Measurements from ENCODE around the gene RAC3.

RAC3 gene

DNA sequence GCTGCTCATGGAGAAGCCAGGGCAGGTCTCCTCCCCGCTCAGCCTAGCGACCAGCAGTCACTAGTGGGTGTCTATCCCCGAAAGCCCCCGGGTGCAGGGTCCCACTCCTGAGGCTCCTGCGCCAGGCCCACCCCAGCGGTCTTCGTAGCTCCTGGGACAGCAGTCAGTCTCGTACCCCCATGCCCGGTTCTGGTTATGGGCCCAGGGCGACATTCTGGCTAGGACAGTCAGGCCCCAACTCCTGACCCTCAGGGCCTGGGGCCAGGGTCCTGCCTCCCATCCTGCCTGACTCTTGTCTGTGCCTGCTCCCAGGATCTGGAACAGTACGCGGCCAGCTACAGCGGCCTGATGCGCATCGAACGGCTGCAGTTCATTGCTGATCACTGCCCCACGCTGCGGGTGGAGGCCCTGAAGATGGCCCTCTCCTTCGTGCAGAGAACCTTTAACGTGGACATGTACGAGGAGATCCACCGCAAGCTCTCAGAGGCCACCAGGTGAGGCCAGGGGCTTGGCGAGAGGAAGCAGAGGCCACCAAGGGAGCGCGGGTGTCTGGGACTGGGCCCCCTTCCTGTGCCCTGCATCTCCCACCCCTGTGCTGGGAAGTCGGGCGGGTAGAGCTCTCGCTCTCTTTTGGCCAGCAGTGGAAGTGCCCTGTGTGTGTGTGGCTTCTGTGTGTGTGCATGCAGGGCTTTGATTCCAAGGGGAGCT, 22.2 kb downstream of the RAC3 start:
- Histone ChIP-seq H4K12ac (ENCODE audit: low read depth, low read length) (no peak overlapping the region), H3K14ac (ENCODE audit: low read length) (no peak overlapping the region), H2BK12ac (ENCODE audit: low read length) (no peak overlapping the region), H3K4me3 (ENCODE audit: low read depth, low read length) (no peak overlapping the region), H4K91ac (ENCODE audit: low read depth, low read length) (no peak overlapping the region), H4K8ac (ENCODE audit: low read depth, low read length) (no peak overlapping the region), H3K18ac (ENCODE audit: low read length) (no peak overlapping the region), H2AK5ac (ENCODE audit: low read length) (no peak overlapping the region), H3K4me2 (ENCODE audit: low read length) (peak overlapping the region; percentile 100), H3K23ac (ENCODE audit: low read length) (no peak overlapping the region), H2BK5ac (ENCODE audit: low read depth, low read length, poor library complexity) (no peak overlapping the region), H2AFZ (ENCODE audit: insufficient read depth, low read length, poor library complexity) (no peak overlapping the region), H2BK120ac (ENCODE audit: insufficient read depth, low read length, poor library complexity) (no peak overlapping the region), H3K36me3 (ENCODE audit: control insufficient read depth in 1 of 2, insufficient read depth in 2 of 2, low read length in 2 of 2) (peaks cover 66 to 71% of the 10 kb centered on the region in 2 experiments), H3K79me1 (ENCODE audit: low read length) (peaks cover 4% of the 10 kb centered on the region), H3K27me3 (ENCODE audit: insufficient read depth, low read length) (no peaks in the 10 kb centered on the region), H3K27ac (ENCODE audit: low read depth, low read length) (no peak overlapping the region), H3K4ac (ENCODE audit: low read depth, low read length) (no peak overlapping the region), H3K4me1 (ENCODE audit: control insufficient read depth in 1 of 2, insufficient read depth in 2 of 2, low read length in 2 of 2) (peaks cover 14 to 15% of the 10 kb centered on the region in 2 experiments), H3K9me3 (ENCODE audit: insufficient read depth, low read depth, low read length) (peaks cover 4% of the 10 kb centered on the region), H3K9ac (ENCODE audit: low read length) (peak overlapping the region; percentile 5), H3K79me2 (ENCODE audit: control insufficient read depth, insufficient read depth, low read length, poor library complexity) (peaks cover 9% of the 10 kb centered on the region)
- DNase-seq = no peak
- no CpG with 5 or more reads among the region's 28 CpGs for WGBS (ENCODE audit: extremely low coverage, insufficient coverage, insufficient read length)

DNA sequence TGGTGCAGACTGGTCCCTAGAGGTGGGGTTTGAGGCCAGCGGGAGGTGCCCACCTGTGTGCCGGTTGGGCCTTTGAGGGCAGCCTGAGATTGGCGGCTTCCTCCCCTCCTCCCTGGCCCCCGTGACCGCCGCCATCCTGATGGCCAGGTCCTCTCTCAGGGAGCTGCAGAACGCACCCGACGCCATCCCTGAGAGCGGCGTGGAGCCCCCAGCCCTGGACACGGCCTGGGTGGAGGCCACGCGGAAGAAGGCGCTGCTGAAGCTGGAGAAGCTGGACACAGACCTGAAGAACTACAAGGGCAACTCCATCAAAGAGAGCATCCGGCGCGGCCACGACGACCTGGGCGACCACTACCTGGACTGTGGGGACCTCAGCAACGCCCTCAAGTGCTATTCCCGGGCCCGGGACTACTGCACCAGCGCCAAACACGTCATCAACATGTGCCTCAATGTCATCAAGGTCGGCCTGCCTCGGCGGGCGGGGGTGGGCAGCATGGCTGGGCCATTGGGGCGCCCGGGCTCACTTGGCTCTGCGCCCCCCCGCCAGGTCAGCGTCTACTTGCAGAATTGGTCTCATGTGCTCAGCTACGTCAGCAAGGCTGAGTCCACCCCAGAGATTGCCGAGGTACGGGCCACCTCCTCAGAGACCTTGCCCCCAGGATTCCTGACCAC, 23.0 kb downstream of the RAC3 start:
- Histone ChIP-seq H3K79me1 (ENCODE audit: low read length) (peaks cover 4% of the 10 kb centered on the region), H4K8ac (ENCODE audit: low read depth, low read length) (no peak overlapping the region), H2BK5ac (ENCODE audit: low read depth, low read length, poor library complexity) (no peak overlapping the region), H3K4me1 (ENCODE audit: control insufficient read depth in 1 of 2, insufficient read depth in 2 of 2, low read length in 2 of 2) (peaks cover 14 to 15% of the 10 kb centered on the region in 2 experiments), H4K12ac (ENCODE audit: low read depth, low read length) (no peak overlapping the region), H3K4ac (ENCODE audit: low read depth, low read length) (no peak overlapping the region), H3K79me2 (ENCODE audit: control insufficient read depth, insufficient read depth, low read length, poor library complexity) (peaks cover 9% of the 10 kb centered on the region), H3K9ac (ENCODE audit: low read length) (no peak overlapping the region), H3K27ac (ENCODE audit: low read depth, low read length) (no peak overlapping the region), H4K91ac (ENCODE audit: low read depth, low read length) (no peak overlapping the region), H3K18ac (ENCODE audit: low read length) (no peak overlapping the region), H3K4me3 (ENCODE audit: low read depth, low read length) (no peak overlapping the region), H3K4me2 (ENCODE audit: low read length) (no peak overlapping the region), H3K27me3 (ENCODE audit: insufficient read depth, low read length) (no peaks in the 10 kb centered on the region), H2BK120ac (ENCODE audit: insufficient read depth, low read length, poor library complexity) (no peak overlapping the region), H2BK12ac (ENCODE audit: low read length) (no peak overlapping the region), H2AFZ (ENCODE audit: insufficient read depth, low read length, poor library complexity) (no peak overlapping the region), H3K9me3 (ENCODE audit: insufficient read depth, low read depth, low read length) (peaks cover 2% of the 10 kb centered on the region), H3K14ac (ENCODE audit: low read length) (no peak overlapping the region), H3K36me3 (ENCODE audit: control insufficient read depth in 1 of 2, insufficient read depth in 2 of 2, low read length in 2 of 2) (peaks cover 66 to 69% of the 10 kb centered on the region in 2 experiments), H2AK5ac (ENCODE audit: low read length) (no peak overlapping the region), H3K23ac (ENCODE audit: low read length) (no peak overlapping the region)
- no peak for DNase-seq
- WGBS (ENCODE audit: extremely low coverage, insufficient coverage, insufficient read length) = no CpG with 5 or more reads among the region's 38 CpGs

DNA sequence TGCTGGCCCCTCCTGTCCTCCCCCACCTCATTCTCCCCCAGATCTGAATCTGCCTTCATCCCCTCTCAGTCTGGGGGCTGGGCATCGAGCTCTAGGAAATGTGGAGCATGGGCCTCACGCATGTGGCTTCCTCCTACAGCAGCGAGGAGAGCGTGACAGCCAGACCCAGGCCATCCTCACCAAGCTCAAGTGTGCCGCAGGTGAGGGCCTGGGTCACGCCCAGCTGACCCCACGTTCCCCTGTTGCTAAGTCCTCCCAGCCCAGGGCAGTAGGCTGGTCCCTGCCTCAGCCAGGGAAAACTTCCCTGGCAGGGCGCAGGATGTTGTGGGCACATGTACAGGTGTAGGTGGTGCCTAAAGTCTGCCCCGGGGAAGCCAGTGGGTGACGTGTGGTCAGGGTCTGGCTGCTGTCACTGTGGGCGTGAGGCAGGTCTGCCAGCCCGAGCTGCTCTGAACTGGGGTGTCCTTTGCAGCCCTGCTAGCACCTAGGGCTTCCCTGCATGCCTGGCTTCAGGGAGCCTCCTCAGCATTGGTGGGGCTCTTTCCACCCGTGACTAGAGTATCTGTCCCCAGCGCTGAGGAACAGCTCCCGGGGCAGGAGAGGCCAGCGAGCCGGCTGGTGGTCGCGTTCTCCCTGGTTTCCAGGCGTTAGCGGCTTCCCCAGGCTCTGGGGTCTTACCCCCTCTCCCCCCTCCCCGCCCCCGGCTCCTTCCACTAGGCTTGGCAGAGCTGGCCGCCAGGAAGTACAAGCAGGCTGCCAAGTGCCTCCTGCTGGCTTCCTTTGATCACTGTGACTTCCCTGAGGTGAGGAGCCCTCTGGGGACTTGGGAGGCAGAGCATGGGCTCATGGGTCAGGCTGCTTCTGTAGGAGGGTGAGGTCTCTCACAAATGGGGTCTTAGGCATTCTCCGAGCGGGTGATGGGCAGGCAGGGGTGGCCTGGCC, 23.8 kb downstream of the RAC3 start:
- peaks cover 2% of the 10 kb centered on the region for H3K9me3 ChIP-seq (ENCODE audit: insufficient read depth, low read depth, low read length)
- no peak overlapping the region for H2BK5ac ChIP-seq (ENCODE audit: low read depth, low read length, poor library complexity)
- H3K4me1 ChIP-seq (ENCODE audit: control insufficient read depth in 1 of 2, insufficient read depth in 2 of 2, low read length in 2 of 2) = peaks cover 13 to 14% of the 10 kb centered on the region in 2 experiments
- no peak overlapping the region for H3K9ac ChIP-seq (ENCODE audit: low read length)
- no peak overlapping the region for H2AK5ac ChIP-seq (ENCODE audit: low read length)
- H3K14ac ChIP-seq (ENCODE audit: low read length) = no peak overlapping the region
- no peak overlapping the region for H3K18ac ChIP-seq (ENCODE audit: low read length)
- no peak overlapping the region for H3K4ac ChIP-seq (ENCODE audit: low read depth, low read length)
- no peak overlapping the region for H3K4me3 ChIP-seq (ENCODE audit: low read depth, low read length)
- H3K36me3 ChIP-seq (ENCODE audit: control insufficient read depth in 1 of 2, insufficient read depth in 2 of 2, low read length in 2 of 2) = peaks cover 69% of the 10 kb centered on the region in 2 experiments
- H3K79me1 ChIP-seq (ENCODE audit: low read length) = peaks cover 4% of the 10 kb centered on the region
- H4K12ac ChIP-seq (ENCODE audit: low read depth, low read length) = no peak overlapping the region
- no CpG with 5 or more reads among the region's 26 CpGs for WGBS (ENCODE audit: extremely low coverage, insufficient coverage, insufficient read length)
- no peaks in the 10 kb centered on the region for H3K27me3 ChIP-seq (ENCODE audit: insufficient read depth, low read length)
- peaks cover 9% of the 10 kb centered on the region for H3K79me2 ChIP-seq (ENCODE audit: control insufficient read depth, insufficient read depth, low read length, poor library complexity)
- no peak overlapping the region for H2BK12ac ChIP-seq (ENCODE audit: low read length)
- no peak overlapping the region for H2BK120ac ChIP-seq (ENCODE audit: insufficient read depth, low read length, poor library complexity)
- H2AFZ ChIP-seq (ENCODE audit: insufficient read depth, low read length, poor library complexity) = no peak overlapping the region
- H4K8ac ChIP-seq (ENCODE audit: low read depth, low read length) = no peak overlapping the region
- no peak overlapping the region for H3K23ac ChIP-seq (ENCODE audit: low read length)
- no peak overlapping the region for H3K27ac ChIP-seq (ENCODE audit: low read depth, low read length)
- H4K91ac ChIP-seq (ENCODE audit: low read depth, low read length) = no peak overlapping the region
- H3K4me2 ChIP-seq (ENCODE audit: low read length) = no peak overlapping the region
- DNase-seq = no peak

GRCh38 chr17:82055965-82056728, 24.7 kb downstream of the RAC3 start:
- H3K27me3 ChIP-seq (ENCODE audit: insufficient read depth, low read length) = no peaks in the 10 kb centered on the region

More at GRCh38 chr17:82055965-82056728, 24.7 kb downstream of the RAC3 start:
- H2BK5ac ChIP-seq (ENCODE audit: low read depth, low read length, poor library complexity) = no peak overlapping the region
- H4K91ac ChIP-seq (ENCODE audit: low read depth, low read length) = no peak overlapping the region
- H3K79me2 ChIP-seq (ENCODE audit: control insufficient read depth, insufficient read depth, low read length, poor library complexity) = peaks cover 6% of the 10 kb centered on the region
- no peak overlapping the region for H3K23ac ChIP-seq (ENCODE audit: low read length)
- no peak overlapping the region for H4K12ac ChIP-seq (ENCODE audit: low read depth, low read length)
- no peak for DNase-seq
- WGBS (ENCODE audit: extremely low coverage, insufficient coverage, insufficient read length) = no CpG with 5 or more reads among the region's 28 CpGs
- no peak overlapping the region for H4K8ac ChIP-seq (ENCODE audit: low read depth, low read length)
- H3K14ac ChIP-seq (ENCODE audit: low read length) = no peak overlapping the region
- no peak overlapping the region for H3K4me2 ChIP-seq (ENCODE audit: low read length)
- no peak overlapping the region for H3K18ac ChIP-seq (ENCODE audit: low read length)
- H3K4me1 ChIP-seq (ENCODE audit: control insufficient read depth in 1 of 2, insufficient read depth in 2 of 2, low read length in 2 of 2) = peaks cover 6 to 7% of the 10 kb centered on the region in 2 experiments
- no peak overlapping the region for H2AK5ac ChIP-seq (ENCODE audit: low read length)
- peaks cover 2% of the 10 kb centered on the region for H3K9me3 ChIP-seq (ENCODE audit: insufficient read depth, low read depth, low read length)
- no peak overlapping the region for H3K4ac ChIP-seq (ENCODE audit: low read depth, low read length)
- no peak overlapping the region for H2AFZ ChIP-seq (ENCODE audit: insufficient read depth, low read length, poor library complexity)
- no peak overlapping the region for H3K27ac ChIP-seq (ENCODE audit: low read depth, low read length)
- H3K79me1 ChIP-seq (ENCODE audit: low read length) = peaks cover under 1% of the 10 kb centered on the region
- no peak overlapping the region for H2BK120ac ChIP-seq (ENCODE audit: insufficient read depth, low read length, poor library complexity)
- peaks cover 76 to 78% of the 10 kb centered on the region in 2 experiments for H3K36me3 ChIP-seq (ENCODE audit: control insufficient read depth in 1 of 2, insufficient read depth in 2 of 2, low read length in 2 of 2)
- no peak overlapping the region for H3K9ac ChIP-seq (ENCODE audit: low read length)
- no peak overlapping the region for H2BK12ac ChIP-seq (ENCODE audit: low read length)
- H3K4me3 ChIP-seq (ENCODE audit: low read depth, low read length) = no peak overlapping the region
